NCI-H2171 (cell line): Measurements from ENCODE around the gene IL22RA1.

Experiments used
- DNase-seq: peaks from one replicate; lab custom pipeline; 2025; lab: John Stamatoyannopoulos, UW

IL22RA1 gene

GRCh38 chr1:24111996-24112779 lies 30.8 kb downstream of the IL22RA1 start, which contains the start of gene MYOM3:
MYOM3 (minus strand) TSS chr1:24112135; CDS start chr1:24108636, 3,499 bp downstream.
- peak; percentile 17 for DNase-seq

- DNase-seq = no peak
These were observed 31.5 kb downstream of the IL22RA1 start for GRCh38 chr1:24111262-24111995.

GRCh38 chr1:24110642-24111261 lies 32.2 kb downstream of the IL22RA1 start:
- DNase-seq = no peak

GRCh38 chr1:24109686-24110475 lies 33.1 kb downstream of the IL22RA1 start:
- DNase-seq = no peak

GRCh38 chr1:24109166-24109483 lies 33.8 kb downstream of the IL22RA1 start:
- DNase-seq = no peak

- no peak for DNase-seq
These were observed 34.4 kb downstream of the IL22RA1 start for GRCh38 chr1:24108334-24109165.

- DNase-seq = no peak
These were observed 35.3 kb downstream of the IL22RA1 start for GRCh38 chr1:24107462-24108138.

GRCh38 chr1:24105368-24106160 lies 37.4 kb downstream of the IL22RA1 start:
- DNase-seq = no peak

GRCh38 chr1:24104854-24105253 lies 38.1 kb downstream of the IL22RA1 start:
- no peak for DNase-seq

GRCh38 chr1:24103879-24104278 lies 39.1 kb downstream of the IL22RA1 start:
- DNase-seq = no peak

GRCh38 chr1:24103408-24103807 lies 39.5 kb downstream of the IL22RA1 start:
- DNase-seq = no peak

- DNase-seq = no peak
These were observed 40.0 kb downstream of the IL22RA1 start for GRCh38 chr1:24102961-24103360.

GRCh38 chr1:24101796-24102586 lies 40.9 kb downstream of the IL22RA1 start:
- DNase-seq = no peak

GRCh38 chr1:24100945-24101737 lies 41.8 kb downstream of the IL22RA1 start:
- DNase-seq = peak; percentile 63

GRCh38 chr1:24098943-24099638 lies 43.8 kb downstream of the IL22RA1 start:
- DNase-seq = no peak

GRCh38 chr1:24098102-24098501 lies 44.8 kb downstream of the IL22RA1 start:
- no peak for DNase-seq

- no peak for DNase-seq
These were observed 45.3 kb downstream of the IL22RA1 start for GRCh38 chr1:24097663-24098062.

- no peak for DNase-seq
These were observed 46.2 kb downstream of the IL22RA1 start for GRCh38 chr1:24096739-24097103.
